GM18951 (cell line): Measurements from ENCODE around the gene SORL1.
"Not testable (repeated sequence)": the region's sequence is repeated elsewhere in the genome, so short reads cannot be mapped to it uniquely, and the experiment has no call there.

Experiments
- POLR2A ChIP-seq: IDR thresholded peaks from 4 replicates; pipeline ENCODE4 v1.6.1; 2011; ENCODE audit warnings: mild to moderate bottlenecking; ENCODE audit not compliant: insufficient read length, insufficient read depth; ENCODE audit errors: extremely low read depth
- in situ Hi-C: fragments of 300-500 bp; cut with MboI; formaldehyde crosslinking; loops from one replicate; pipeline ENCODE4 v1.12.0; 2022; ENCODE audit warnings: low sequenced_read_pairs, mixed read lengths, inconsistent platforms; ENCODE audit not compliant: unreplicated experiment

The SORL1 gene

DNA sequence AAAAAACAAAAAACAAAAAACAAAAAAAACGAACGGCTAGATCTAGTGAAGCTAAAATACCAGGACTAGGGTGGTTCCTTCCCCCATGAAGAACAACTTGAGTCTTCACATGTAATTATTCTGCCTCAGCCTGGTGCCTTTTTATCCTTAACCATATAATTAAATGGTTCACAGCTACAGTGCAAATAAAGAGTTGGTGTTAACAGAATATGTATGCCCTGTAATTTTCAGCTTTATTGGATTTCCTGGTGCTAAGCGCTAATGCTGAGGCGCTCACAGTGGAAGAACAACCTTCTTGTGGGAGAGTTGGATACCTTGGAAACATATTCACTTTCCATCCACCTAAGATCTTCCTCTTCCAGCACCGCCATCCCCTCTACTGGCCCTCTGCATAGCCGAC lies 159.1 kb downstream of the SORL1 start:
- in situ Hi-C loops, result no loop called here
- TF ChIP-seq POLR2A, result no peak

DNA sequence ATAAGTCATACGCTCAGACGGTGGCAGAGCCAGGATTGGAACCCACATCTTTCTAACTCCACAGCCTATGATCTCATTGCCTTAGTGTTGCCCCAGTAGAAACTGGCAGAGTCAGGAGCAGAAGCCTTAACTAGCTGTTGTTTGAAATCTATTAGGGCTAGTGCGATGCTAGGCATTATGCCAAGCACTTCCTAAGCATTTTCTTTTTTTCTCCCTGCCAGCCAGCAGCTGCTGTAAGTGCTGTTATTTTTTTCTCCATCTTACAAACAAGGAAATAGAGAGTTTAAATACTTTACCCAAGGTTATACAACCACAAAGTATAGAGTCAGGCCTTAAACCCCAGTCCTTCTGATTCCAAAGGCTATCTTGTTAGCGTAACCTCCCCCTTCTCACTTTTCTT lies 161.6 kb downstream of the SORL1 start:
- in situ Hi-C loops, result no loop called here
- TF ChIP-seq POLR2A, result no peak

DNA sequence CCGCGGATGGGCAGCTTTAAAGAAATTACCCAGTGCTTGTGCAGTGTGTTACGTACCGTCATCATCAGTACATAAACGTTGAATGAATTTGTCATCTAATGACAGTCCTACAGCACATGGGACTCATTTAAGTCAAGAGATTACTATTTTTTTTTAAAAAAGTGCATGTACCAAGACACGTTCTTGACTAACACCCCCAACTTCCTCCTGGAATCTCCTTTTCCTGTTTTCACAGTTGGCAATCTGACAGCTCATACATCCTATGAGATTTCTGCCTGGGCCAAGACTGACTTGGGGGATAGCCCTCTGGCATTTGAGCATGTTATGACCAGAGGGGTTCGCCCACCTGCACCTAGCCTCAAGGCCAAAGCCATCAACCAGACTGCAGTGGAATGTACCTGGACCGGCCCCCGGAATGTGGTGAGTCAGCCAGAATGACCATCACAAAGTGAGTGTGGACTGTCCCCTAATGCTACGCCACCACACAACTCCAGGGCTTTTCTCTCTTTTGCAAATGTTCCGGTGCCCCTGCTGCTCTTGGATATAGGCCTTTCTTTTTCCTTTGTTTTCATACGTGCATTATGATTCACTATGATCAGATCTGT lies 162.6 kb downstream of the SORL1 start:
- in situ Hi-C loops, result no loop called here
- TF ChIP-seq POLR2A, result no peak

DNA sequence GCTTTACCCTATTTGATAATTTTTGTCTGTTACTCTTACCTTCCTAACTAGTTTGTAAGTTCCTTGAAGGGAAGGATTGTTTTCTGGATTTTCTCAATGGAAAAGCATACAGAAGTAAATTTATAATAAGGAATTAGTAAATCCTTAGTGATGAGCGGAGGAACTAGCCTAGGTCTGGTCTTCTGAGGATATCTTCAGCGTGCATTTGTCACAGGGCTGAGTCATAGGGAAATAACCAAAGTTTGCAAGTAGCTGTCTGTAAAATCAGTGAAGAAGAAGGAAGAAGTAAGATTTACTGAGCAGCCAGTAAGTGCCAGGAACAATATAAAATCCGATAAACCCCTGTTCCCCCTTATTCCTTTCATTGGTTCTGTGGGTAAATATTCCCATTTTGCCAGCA lies 163.4 kb downstream of the SORL1 start:
- no peak for TF ChIP-seq POLR2A
- in situ Hi-C loops, result no loop called here

DNA sequence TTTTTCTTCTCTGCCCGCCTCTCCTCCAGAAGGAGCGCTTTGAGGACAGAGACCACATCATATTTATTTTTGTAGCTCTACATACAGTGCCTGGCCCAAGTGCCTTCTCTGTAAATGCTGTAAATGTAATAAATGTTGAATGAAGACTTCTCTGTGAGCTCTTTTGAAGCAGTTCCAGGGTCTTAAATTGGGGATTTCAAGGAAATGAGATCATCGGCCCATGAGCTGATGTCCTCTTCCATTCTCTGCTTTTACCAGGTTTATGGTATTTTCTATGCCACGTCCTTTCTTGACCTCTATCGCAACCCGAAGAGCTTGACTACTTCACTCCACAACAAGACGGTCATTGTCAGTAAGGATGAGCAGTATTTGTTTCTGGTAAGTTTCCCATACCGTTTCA lies 166.4 kb downstream of the SORL1 start:
- no peak for TF ChIP-seq POLR2A
- in situ Hi-C loops, result no loop called here

DNA sequence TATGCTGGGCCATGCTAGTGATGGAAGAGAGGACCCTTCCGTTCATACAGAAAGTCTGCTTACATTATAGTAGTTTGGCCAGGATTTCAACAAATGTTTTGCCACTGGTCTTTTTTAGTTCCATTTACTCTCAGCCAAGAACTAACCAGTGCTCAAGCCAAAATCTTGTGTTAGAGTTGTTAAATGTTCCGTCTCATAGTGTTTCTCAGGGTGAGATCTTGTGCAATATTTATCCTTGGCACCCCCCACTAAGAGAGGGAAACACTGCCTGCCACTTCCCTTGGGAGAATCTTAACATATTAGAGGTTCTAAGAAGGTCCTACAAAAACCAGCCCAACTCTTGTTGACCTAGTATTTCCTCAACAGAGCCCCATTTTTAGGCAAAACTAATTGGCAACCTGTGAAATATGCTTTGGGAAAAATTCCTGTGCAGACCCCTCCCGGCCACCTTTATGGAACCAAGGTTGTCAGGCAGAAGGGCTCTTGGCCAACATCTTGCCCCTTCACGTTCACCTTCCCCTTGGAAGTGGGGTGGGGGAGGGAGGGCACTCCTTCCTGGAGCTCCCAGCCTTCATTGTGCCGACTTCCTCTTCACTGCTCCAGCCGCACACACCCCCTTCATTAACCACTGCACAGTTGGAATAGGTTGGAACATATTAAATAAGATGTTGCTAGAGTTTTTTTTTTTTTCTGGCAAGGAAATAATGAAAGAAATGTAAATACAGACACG lies 173.8 kb downstream of the SORL1 start:
- TF ChIP-seq POLR2A, result no peak
- in situ Hi-C loops, result no loop called here

GRCh38 chr11:121626507-121626875 lies 174.4 kb downstream of the SORL1 start:
- in situ Hi-C loops, result no loop called here
- TF ChIP-seq POLR2A, result no peak

DNA sequence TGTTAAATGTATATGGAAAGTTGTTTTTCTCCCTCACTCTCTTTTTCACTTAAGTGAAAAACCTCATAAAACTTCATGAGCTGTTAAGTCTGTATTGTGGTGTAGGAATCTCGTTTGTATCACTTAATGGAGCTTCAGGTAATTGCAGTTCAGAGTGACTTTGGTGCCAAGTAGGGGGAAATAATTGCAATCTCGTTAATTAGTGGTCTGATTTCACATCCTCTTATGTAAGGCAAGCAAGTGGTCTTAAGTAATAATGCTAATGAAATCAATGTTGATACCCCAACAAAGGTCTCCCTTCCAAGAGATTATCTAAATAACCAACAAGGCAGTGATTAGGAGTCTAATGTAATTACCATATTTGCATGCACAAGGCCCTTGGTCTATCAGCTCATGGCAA lies 174.9 kb downstream of the SORL1 start:
- in situ Hi-C loops, result no loop called here
- no peak for TF ChIP-seq POLR2A

DNA sequence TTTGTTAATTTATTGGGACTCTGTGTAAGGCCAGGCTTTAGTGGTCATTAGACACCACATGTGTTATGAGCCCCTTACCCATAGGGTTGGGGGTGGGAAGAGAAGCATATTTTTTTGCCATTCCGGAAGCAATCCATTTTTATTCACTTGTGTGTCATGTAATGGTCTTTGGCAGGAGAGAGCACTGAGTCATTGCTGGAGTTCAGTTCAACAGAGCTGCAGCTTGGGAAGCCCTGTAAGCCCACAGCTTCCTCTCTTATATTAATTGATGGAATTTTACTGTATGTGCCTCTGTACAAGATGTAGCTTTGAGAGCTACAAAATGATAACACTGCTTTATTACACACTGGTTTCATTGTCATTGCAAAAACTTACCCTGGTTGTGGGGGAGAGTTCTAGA lies 177.9 kb downstream of the SORL1 start:
- in situ Hi-C loops, result no loop called here
- TF ChIP-seq POLR2A, result no peak

- TF ChIP-seq POLR2A, result no peak
- in situ Hi-C loops, result no loop called here
Measured at GRCh38 chr11:121631456-121631855, 179.3 kb downstream of the SORL1 start.

DNA sequence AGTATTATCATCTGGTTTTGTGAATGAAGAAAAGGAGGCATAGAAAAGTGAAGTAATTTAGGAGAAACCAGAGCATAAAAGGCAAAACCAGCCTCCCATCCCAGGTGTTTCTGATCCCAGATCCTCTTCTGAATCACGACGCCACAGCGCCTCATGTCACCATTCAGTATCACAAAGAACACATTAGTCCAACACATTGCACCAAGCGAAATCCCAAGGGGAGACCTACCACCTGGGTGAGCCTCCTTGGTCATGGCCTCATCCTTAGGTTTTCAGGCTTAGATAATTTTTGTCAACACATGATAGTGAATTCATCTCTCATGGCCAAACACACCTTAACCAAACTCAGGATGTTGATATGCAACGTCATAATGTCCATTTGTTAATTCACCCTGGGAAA lies 182.2 kb downstream of the SORL1 start:
- TF ChIP-seq POLR2A, result no peak
- in situ Hi-C loops, result no loop called here

DNA sequence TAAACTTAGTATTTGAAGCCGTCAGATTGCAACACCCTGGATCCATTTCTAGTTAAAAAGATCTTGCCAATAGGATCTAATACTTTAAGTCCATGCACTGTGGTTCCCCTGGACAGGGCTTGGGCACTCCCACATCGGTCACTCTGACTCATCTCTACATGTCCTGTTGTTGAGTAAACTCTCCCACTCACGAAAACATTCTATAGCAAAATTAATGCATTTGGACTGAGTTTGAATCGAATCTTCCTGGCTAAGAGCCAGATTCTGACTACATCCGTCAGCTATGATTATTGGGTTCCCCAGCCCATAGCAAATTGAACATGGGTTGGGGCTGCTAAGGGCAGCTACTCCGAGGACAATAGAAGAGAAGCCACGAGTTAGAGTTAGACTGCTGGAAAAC lies 182.8 kb downstream of the SORL1 start:
- in situ Hi-C loops, result no loop called here
- TF ChIP-seq POLR2A, result no peak

DNA sequence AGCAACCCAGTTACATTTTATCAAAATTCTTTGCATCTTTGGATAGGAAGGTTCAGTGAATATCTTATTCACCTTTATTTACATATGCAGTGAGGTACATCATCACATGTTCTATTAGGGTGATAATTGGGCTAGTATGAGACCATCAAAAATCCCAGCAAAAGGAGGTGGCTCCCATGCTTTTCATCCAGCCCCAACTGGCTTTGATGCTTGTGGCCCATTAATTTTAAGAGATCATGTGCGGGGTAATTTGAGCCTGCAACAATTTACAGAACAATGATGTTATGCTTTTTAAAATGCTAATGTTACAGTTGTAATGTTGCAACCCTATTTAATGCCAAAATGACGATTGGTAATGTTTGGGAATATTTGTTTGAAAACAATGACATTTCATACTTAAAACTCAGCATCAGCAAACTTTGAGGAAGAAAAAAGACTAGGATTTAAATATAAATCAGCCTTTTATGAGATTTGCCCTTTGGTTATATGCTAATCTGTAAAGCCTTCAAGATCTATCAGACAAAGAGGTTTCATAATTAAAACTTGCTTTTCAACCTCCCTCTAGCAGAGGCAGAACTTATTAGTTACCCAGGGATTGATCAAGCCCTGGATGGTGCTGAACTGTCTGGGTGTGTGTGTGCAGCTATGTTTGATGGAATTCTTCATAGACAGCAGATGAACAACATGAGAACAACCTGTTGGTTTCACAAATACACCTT lies 184.1 kb downstream of the SORL1 start:
- TF ChIP-seq POLR2A, result no peak
- in situ Hi-C loops, result no loop called here

- in situ Hi-C loops, result no loop called here
- no peak for TF ChIP-seq POLR2A
Measured at GRCh38 chr11:121636800-121637176, 184.7 kb downstream of the SORL1 start.

DNA sequence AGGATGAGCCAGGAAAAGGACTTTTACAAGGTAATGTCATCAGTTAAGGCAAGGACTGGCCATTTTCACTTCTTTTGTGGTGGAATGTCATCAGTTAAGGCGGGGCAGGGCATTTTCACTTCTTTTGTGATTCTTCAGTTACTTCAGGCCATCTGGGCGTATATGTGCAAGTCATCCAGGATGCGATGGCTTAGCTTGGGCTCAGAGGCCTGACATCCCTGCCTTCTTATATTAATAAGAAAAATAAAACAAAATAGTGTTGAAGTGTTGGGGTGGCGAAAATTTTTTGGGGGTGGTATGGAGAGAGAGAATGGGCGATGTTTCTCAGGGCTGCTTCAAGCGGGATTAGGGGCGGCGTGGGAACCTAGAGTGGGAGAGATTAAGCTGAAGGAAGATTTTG lies 185.5 kb downstream of the SORL1 start:
- in situ Hi-C loops, result not testable (repeated sequence)
